NCI-H446 treated with DMSO at 0.1 percent for 48 hours (cell line): ENCODE results near the gene PRKN.

Experiments used
- DNase-seq: peaks from one replicate; lab custom pipeline; 2025; lab: John Stamatoyannopoulos, UW

Gene PRKN

GRCh38 chr6:161598896-161599295 is 1128.7 kb downstream of the PRKN start:
- DNase-seq, result no peak

GRCh38 chr6:161596807-161597520 is 1130.6 kb downstream of the PRKN start:
- DNase-seq, result no peak

GRCh38 chr6:161594412-161594811 is 1133.2 kb downstream of the PRKN start:
- no peak for DNase-seq

- no peak for DNase-seq
Observed at GRCh38 chr6:161590961-161591627, 1136.5 kb downstream of the PRKN start.

- DNase-seq, result no peak
Observed at GRCh38 chr6:161586887-161587286, 1140.7 kb downstream of the PRKN start.

GRCh38 chr6:161584621-161585340 is 1142.8 kb downstream of the PRKN start:
- no peak for DNase-seq

- no peak for DNase-seq
Observed at GRCh38 chr6:161584051-161584450, 1143.5 kb downstream of the PRKN start.

- no peak for DNase-seq
Observed at GRCh38 chr6:161583584-161583983, 1144.0 kb downstream of the PRKN start.

GRCh38 chr6:161578478-161578877 is 1149.1 kb downstream of the PRKN start:
- DNase-seq, result no peak

- DNase-seq, result no peak
Observed at GRCh38 chr6:161575523-161576254, 1151.9 kb downstream of the PRKN start.

GRCh38 chr6:161568885-161569456 is 1158.6 kb downstream of the PRKN start:
- DNase-seq, result no peak

GRCh38 chr6:161564952-161565351 is 1162.6 kb downstream of the PRKN start:
- DNase-seq, result no peak

- DNase-seq, result no peak
Observed at GRCh38 chr6:161561908-161562307, 1165.7 kb downstream of the PRKN start.

GRCh38 chr6:161557333-161558107 is 1170.0 kb downstream of the PRKN start:
- DNase-seq, result no peak

GRCh38 chr6:161554883-161555282 is 1172.7 kb downstream of the PRKN start:
- DNase-seq, result no peak

- no peak for DNase-seq
Observed at GRCh38 chr6:161549977-161550655, 1177.5 kb downstream of the PRKN start.

- no peak for DNase-seq
Observed at GRCh38 chr6:161548713-161549296, 1178.8 kb downstream of the PRKN start.

- no peak for DNase-seq
Observed at GRCh38 chr6:161547617-161548016, 1179.9 kb downstream of the PRKN start.

GRCh38 chr6:161546632-161547031 is 1180.9 kb downstream of the PRKN start:
- no peak for DNase-seq

GRCh38 chr6:161545741-161546140 is 1181.8 kb downstream of the PRKN start:
- DNase-seq, result no peak
